C4-2B (cell line): ENCODE data around the gene TENT5A.

Experiments used
- CTCF ChIP-seq: fragments of 450-650 bp; conservative IDR thresholded peaks from 2 replicates; pipeline ENCODE4 v1.5.1; 2017; ENCODE audit warnings: mild to moderate bottlenecking
- ZFX ChIP-seq: fragments of 450-650 bp; IDR thresholded peaks from 2 replicates; pipeline ENCODE4 v1.6.1; 2017

- no peak for TF ChIP-seq CTCF
- no peak for TF ChIP-seq ZFX
Measured at GRCh38 chr6:81762606-81763005, 10.1 kb upstream of the TENT5A start.
